Erythroblast (primary cell): ENCODE results near the gene GNB2.
"Not testable (repeated sequence)": the region's sequence is repeated elsewhere in the genome, so short reads cannot be mapped to it uniquely, and the experiment has no call there.

Source experiments
- GATA1 ChIP-seq: IDR thresholded peaks from 2 replicates; pipeline ENCODE4 v1.6.1; 2011; ENCODE audit warnings: low read depth, mild to moderate bottlenecking, control low read depth, low read length, moderate library complexity
- POLR2A ChIP-seq: IDR thresholded peaks from 2 replicates; pipeline ENCODE4 v1.6.1; 2011; ENCODE audit warnings: mild to moderate bottlenecking, low read length

- not testable (repeated sequence) for TF ChIP-seq POLR2A, GATA1
These were observed 11.3 kb upstream of the GNB2 start for GRCh38 chr7:100662194-100662776.
